NT2/D1 (cell line): ENCODE measurements around the gene AANAT.
A peak's percentile ranks its signal among the peaks of the same experiment; 100 is the strongest.
"Not testable (repeated sequence)": the region's sequence is repeated elsewhere in the genome, so short reads cannot be mapped to it uniquely, and the experiment has no call there.

Experiments
- DNase-seq: peaks from one replicate; pipeline ENCODE4 v3.0.0-alpha.2; 2011; ENCODE audit warnings: low read depth, low spot score
- H3K27me3 ChIP-seq: 2 replicates; pipeline ENCODE4 v1.6.0; 2011; ENCODE audit warnings: mild to moderate bottlenecking; ENCODE audit not compliant: insufficient read length, insufficient read depth
- H3K36me3 ChIP-seq: 2 replicates; pipeline ENCODE4 v1.6.1; 2011; ENCODE audit warnings: mild to moderate bottlenecking, low read length, mixed read lengths; ENCODE audit not compliant: insufficient read depth, insufficient read length
- H3K4me1 ChIP-seq: 2 replicates; pipeline ENCODE4 v1.5.1; 2011; ENCODE audit not compliant: insufficient read depth, insufficient read length
- H3K4me3 ChIP-seq: 2 replicates; pipeline ENCODE4 v1.5.1; 2011; ENCODE audit warnings: low read depth; ENCODE audit not compliant: insufficient read length
- H3K9ac ChIP-seq: 2 replicates; pipeline ENCODE4 v1.6.0; 2011; ENCODE audit warnings: low read depth; ENCODE audit not compliant: insufficient read length
- H3K9me3 ChIP-seq: 2 replicates; pipeline ENCODE4 v1.5.1; 2011; ENCODE audit warnings: mild to moderate bottlenecking, low read length; ENCODE audit not compliant: insufficient read depth
- SUZ12 ChIP-seq: IDR thresholded peaks from 2 replicates; pipeline ENCODE4 v1.6.1; 2011; ENCODE audit not compliant: insufficient read length, insufficient read depth; ENCODE audit errors: extremely low read depth
- YY1 ChIP-seq: IDR thresholded peaks from 2 replicates; pipeline ENCODE4 v1.6.1; 2011; ENCODE audit not compliant: insufficient read length, insufficient read depth
- ZNF274 ChIP-seq: IDR thresholded peaks from 2 replicates; pipeline ENCODE4 v1.6.1; 2011; ENCODE audit warnings: mild to moderate bottlenecking, low read depth, low read length

Gene AANAT

DNA sequence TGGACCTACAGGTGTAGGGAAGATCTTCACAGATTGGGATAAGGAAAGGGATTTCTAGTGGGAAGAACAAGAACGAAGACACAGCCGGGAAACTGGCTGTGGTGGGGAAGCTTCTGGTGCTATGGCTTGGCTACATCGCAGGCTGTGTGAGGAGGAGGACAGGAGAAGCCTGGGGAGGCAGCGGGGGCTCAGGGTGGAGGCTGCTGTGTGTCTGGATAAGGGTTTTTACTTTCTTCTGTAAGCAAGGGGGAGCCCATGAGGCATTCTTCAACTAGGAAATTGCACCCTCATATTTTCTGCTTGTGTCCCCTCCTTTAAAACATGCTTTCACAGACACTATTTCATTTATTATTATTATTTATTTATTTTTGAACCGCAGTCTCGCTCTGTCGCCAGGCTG is 36.7 kb downstream of the AANAT start:
- Histone ChIP-seq H3K9me3 (no peaks in the 10 kb centered on the region), H3K36me3 (peaks cover 2% of the 10 kb centered on the region), H3K27me3 (peaks cover 15% of the 10 kb centered on the region), H3K4me1 (peaks cover 31% of the 10 kb centered on the region), H3K9ac (no peak overlapping the region), H3K4me3 (no peak overlapping the region)
- TF ChIP-seq ZNF274: no peak
- TF ChIP-seq YY1: no peak
- TF ChIP-seq SUZ12: no peak
- no peak for DNase-seq

DNA sequence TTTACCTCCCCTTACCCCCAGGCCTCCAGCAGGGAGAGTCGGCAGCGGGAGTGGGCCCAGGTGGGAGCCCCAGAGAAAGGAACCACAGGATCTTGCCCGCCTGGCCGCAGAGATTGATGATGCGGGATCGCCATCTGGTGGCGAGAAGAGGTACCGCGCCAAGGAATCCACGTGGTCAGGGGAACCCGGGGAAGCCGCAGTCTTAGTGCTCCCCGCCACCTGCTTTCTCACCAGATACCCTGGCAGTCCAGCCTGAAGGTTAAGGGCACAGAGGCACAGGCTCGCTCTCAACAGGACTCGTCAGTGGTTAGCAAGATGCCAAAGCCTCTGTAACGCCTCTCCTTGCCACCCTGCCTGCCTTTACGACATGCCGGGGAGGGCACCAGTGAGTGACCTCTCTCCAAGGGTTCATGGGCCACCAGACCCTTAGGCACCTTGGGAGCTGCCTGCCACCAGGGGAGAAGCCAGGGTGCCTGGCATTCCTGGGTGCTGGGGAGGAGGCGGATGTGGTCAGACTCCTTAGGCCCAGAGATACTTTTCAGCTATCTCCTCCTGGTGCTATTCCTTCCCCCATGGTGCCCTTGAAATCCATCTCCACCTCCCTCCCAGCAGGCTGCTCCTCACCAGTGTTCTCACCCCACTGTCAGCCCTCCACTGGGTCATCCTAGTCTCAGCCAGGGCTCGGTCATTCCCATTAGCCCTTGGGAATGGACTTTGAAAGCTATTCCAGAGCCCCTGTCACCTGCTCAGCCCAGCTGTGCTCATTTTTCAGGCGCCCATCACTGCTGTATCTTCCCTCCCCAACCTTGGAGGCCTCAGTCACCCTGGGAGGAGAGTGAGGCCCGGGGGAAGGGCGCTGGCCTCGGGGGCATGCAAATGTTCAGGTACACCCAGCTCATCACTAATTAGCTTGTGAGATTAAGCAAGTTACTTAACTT is 39.3 kb downstream of the AANAT start:
- Histone ChIP-seq H3K36me3 (no peaks in the 10 kb centered on the region), H3K4me1 (peaks cover 23% of the 10 kb centered on the region), H3K4me3 (no peak overlapping the region), H3K9me3 (no peaks in the 10 kb centered on the region), H3K9ac (peak overlapping the region; percentile 65), H3K27me3 (peaks cover 13% of the 10 kb centered on the region)
- TF ChIP-seq ZNF274 (no peak), SUZ12 (no peak), YY1 (no peak)
- peak; percentile 55 for DNase-seq

DNA sequence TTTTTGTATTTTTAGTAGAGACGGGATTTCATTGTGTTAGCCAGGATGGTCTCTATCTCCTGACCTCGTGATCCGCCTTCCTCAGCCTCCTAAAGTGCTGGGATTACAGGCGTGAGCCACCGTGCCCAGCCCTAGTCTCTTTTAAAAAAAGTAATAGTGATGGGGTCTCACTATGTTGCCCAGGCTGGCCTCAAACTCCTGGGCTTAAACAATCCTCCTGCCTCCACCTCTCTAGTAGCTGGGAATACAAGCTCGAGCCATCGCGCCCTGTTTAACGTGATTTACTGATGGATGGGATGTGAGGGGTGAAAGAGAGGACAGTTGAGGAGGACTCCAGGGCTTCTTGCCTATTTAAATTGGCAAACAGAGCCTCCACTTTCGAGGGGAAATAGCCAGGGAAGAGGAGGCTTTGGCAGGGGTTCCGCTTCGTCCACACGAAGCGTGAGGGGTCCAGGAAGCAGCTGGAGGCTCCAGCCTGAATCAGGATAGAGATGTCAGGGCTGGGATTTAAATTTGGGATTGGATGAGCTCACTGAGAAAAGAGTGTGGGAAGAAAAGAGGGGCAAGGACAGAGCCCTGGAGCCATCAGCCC is 41.2 kb downstream of the AANAT start:
- H3K9ac ChIP-seq, H3K36me3 ChIP-seq, H3K9me3 ChIP-seq, H3K4me3 ChIP-seq, DNase-seq: not testable (repeated sequence)
- Histone ChIP-seq H3K4me1 (peaks cover 11% of the 10 kb centered on the region), H3K27me3 (peaks cover 19% of the 10 kb centered on the region)

DNA sequence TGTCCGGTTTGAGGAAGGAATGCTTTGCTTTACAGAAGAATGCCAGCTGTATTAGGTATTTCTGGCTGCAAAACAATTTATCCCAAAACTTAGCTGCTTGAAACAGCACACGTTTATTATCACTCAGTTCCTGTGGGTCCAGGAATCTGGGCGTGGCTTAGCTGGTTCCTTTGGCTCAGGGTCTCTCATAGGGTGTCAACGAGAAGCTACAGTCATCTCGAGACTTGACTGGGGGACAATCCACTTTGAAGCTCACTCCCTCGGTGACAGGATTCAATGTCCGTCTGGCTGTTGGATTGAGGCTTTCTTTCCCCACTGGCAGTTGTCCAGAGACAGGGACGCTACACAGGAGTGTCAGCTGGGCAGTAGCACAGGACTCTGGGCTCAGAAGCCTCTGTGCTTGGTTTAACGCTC is 43.4 kb downstream of the AANAT start:
- no peak overlapping the region for H3K9ac ChIP-seq
- H3K27me3 ChIP-seq: peaks cover 19% of the 10 kb centered on the region
- no peaks in the 10 kb centered on the region for H3K36me3 ChIP-seq
- DNase-seq: no peak
- peaks cover 16% of the 10 kb centered on the region for H3K4me1 ChIP-seq
- H3K9me3 ChIP-seq: no peaks in the 10 kb centered on the region
- no peak overlapping the region for H3K4me3 ChIP-seq
- TF ChIP-seq SUZ12 (no peak), ZNF274 (no peak), YY1 (no peak)

DNA sequence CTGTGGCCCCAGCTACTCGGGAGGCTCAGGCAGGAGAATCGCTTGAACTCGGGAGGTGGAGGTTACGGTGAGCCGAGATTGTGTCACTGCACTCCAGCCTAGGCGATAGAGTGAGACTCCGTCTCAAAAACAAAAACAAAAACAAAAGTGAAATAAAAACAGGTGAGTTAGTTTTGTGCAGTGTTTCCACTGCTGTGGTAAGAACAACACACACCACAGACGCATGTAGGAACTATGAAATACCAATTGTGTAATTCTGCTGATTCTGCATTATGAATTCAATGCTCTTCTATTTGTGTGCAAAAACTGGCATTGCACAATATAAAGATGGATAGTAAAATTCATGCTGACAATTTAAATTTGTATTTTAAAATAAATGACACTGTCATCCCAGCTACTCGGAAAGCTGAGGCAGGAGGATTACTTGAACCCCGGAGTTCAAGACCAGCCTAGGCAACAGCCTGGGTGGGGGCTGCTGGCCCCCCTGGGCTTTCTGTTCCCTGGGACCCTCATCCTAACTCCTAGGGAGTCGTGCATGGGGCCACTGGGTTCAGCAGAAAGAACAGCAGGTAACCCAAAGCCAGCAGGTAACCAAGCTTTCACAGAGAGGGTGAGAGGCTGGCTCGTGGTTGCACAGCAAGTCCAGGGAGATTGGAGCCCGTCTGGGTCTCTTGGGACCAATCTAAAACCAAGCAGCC is 44.4 kb downstream of the AANAT start:
- H3K9me3 ChIP-seq: no peaks in the 10 kb centered on the region
- H3K36me3 ChIP-seq: no peaks in the 10 kb centered on the region
- H3K27me3 ChIP-seq: peaks cover 14% of the 10 kb centered on the region
- TF ChIP-seq SUZ12 (no peak), ZNF274 (no peak), YY1 (no peak)
- DNase-seq: no peak
- H3K4me1 ChIP-seq: peaks cover 12% of the 10 kb centered on the region
- no peak overlapping the region for H3K9ac ChIP-seq
- no peak overlapping the region for H3K4me3 ChIP-seq

DNA sequence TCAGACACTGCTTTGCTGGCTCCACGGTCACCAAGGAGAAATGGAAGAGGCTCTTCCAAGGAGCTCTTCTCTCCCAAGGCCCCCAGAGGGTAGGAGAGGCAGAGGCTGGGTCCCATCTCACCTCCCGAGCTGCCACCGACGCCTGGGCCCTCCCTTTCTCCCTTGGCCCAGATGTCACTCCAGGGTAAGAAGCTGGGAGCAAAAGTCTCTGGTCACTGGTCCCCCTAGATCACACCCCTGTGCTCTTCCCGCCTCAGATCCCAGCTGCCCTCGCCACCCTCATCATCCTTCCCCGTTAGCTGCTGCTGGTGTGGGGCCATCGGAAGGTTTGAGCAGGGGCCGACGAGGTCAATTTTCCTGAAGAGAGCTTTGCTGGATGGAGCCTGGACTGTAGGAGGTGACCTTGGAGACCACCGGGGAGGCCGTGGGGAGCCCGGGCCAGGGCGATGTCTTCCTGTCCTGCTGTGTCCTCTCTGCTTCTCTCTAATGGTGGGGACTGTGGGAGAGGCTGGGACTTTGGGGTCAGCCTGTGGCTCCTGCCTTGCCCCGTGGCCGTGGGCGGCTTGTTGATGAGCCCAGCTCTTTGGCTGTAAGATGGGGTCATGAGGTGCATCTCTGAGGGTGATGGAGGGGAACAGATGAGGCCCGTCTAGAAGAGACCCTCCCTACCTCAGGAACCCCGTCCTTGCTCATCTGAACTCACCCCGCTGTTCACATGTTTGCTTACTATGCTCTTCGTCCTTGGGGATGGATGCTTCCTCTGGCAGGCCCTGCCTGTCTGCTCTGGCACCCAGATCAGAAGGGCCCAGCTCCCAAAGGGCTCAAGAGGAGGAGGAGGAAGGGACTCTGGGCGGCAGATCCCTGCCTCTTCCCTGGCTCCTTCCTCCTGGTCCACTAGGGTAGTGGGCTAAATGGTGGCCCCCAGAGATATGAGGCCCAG is 45.2 kb downstream of the AANAT start:
- Histone ChIP-seq H3K9ac (no peak overlapping the region), H3K4me1 (peaks cover 9% of the 10 kb centered on the region), H3K27me3 (peaks cover 10% of the 10 kb centered on the region), H3K9me3 (no peaks in the 10 kb centered on the region), H3K4me3 (no peak overlapping the region), H3K36me3 (no peaks in the 10 kb centered on the region)
- DNase-seq: no peak
- no peak for TF ChIP-seq ZNF274

DNA sequence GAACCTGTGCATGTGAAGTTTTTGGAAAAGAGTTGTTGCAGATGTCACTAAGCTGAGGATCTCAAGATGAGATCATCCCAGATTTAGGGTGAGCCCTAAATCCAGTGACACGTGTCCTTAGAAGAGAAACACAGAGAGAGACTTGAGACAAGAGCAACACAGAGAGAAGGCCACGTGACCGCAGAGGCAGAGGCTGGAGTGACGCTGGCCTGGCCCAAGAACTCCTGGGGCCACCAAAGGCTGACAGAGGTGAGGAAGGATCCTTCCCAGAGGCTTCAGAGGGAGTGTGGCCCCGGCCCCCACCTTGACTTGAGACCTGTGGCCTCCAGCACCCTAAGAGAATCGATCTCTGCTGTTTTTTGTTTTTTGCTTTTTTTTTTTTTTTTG is 45.9 kb downstream of the AANAT start:
- peaks cover 9% of the 10 kb centered on the region for H3K4me1 ChIP-seq
- no peaks in the 10 kb centered on the region for H3K36me3 ChIP-seq

DNA sequence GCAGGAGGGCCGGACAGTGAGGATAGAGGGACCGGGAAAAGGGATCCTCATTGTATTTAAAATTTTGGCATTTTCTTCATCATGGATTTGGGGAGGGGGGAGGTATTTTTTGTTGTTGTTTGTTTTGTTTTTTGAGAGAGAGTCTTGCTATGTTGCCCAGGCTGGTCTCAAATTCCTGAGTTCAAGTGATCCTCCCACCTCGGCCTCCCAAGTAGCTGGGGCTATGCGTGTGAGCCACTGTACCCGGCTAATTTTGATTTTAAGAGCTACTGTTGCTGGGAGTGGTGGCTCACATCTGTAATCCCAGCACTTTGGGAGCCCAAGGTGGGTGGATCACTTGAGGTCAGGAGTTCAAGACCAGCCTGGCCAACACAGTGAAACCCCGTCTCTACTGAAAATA is 47.0 kb downstream of the AANAT start:
- not testable (repeated sequence) for H3K9ac ChIP-seq
- peaks cover 11% of the 10 kb centered on the region for H3K4me1 ChIP-seq

More for the DNA sequence above, 45.9 kb downstream of the AANAT start:
- Histone ChIP-seq H3K4me3 (no peak overlapping the region), H3K27me3 (peaks cover 5% of the 10 kb centered on the region), H3K9ac (no peak overlapping the region), H3K9me3 (no peaks in the 10 kb centered on the region)
- TF ChIP-seq SUZ12: no peak
- no peak for TF ChIP-seq YY1
- no peak for DNase-seq

More for the DNA sequence above, 47.0 kb downstream of the AANAT start:
- not testable (repeated sequence) for H3K36me3 ChIP-seq, DNase-seq, H3K4me3 ChIP-seq, H3K9me3 ChIP-seq, H3K27me3 ChIP-seq
